ENCODE measurements around the gene PCBP3. TPM values are rescaled to one million over a fixed set of nuclear protein-coding genes. Genes with fewer than 3 reads are reported as not detected.
"Not testable (repeated sequence)": the region's sequence is repeated elsewhere in the genome, so short reads cannot be mapped to it uniquely, and the experiment has no call there.

Gene PCBP3
- total RNA-seq, 1 experiment from 2014 or later, result not detected

GRCh38 chr21:45882645-45883044 lies 239.1 kb downstream of the PCBP3 start:
- Histone ChIP-seq H3K27ac (no peak overlapping the region), H3K9me2 (ENCODE audit: insufficient read depth) (no peaks in the 10 kb centered on the region), H3K79me2 (ENCODE audit: low read depth) (no peaks in the 10 kb centered on the region), H3F3A (ENCODE audit: insufficient read depth, low read depth) (no peaks in the 10 kb centered on the region), H3K27me3 (ENCODE audit: insufficient read depth, low read depth) (no peaks in the 10 kb centered on the region), H4K20me1 (ENCODE audit: insufficient read depth) (no peaks in the 10 kb centered on the region), H3K36me3 (ENCODE audit: low read depth) (no peaks in the 10 kb centered on the region), H3K9me3 (ENCODE audit: insufficient read depth, low read depth) (no peaks in the 10 kb centered on the region), H2AFZ (no peak overlapping the region), H3K4me1 (replicated peaks; ENCODE audit: insufficient read depth) (peaks cover 5% of the 10 kb centered on the region), H3K4me3 (no peak overlapping the region), H3K4me2 (no peak overlapping the region)
- TF ChIP-seq EZH2 (IDR thresholded peaks at IDR 0.05; ENCODE audit: low read depth), result no peak
- TF ChIP-seq CTCF (conservative IDR thresholded peaks at IDR 0.05), result no peak
- ChIA-PET CTCF (no interaction called here), POLR2A (ENCODE audit: unreplicated experiment) (no interaction called here)
- no peak for DNase-seq
- no TSS peak for BruUV-seq (replicated peaks)
- intact Hi-C loops (cut with micrococcal nuclease; ENCODE audit: unreplicated experiment), result no loop called here

- H3K79me2 ChIP-seq (ENCODE audit: low read depth), result no peaks in the 10 kb centered on the region
- H3K36me3 ChIP-seq (ENCODE audit: low read depth), result no peaks in the 10 kb centered on the region
- H2AFZ ChIP-seq, result no peak overlapping the region
- DNase-seq, result no peak
- H3K9me3 ChIP-seq (ENCODE audit: insufficient read depth, low read depth), result no peaks in the 10 kb centered on the region
- intact Hi-C loops (cut with micrococcal nuclease; ENCODE audit: unreplicated experiment), result no loop called here
- CTCF ChIA-PET, result no interaction called here
- no peaks in the 10 kb centered on the region for H3F3A ChIP-seq (ENCODE audit: insufficient read depth, low read depth)
- no peaks in the 10 kb centered on the region for H3K27me3 ChIP-seq (ENCODE audit: insufficient read depth, low read depth)
- H3K27ac ChIP-seq, result no peak overlapping the region
- no peaks in the 10 kb centered on the region for H3K9me2 ChIP-seq (ENCODE audit: insufficient read depth)
- no peak overlapping the region for H3K4me3 ChIP-seq
- no peaks in the 10 kb centered on the region for H4K20me1 ChIP-seq (ENCODE audit: insufficient read depth)
- no TSS peak for BruUV-seq (replicated peaks)
- TF ChIP-seq CTCF (conservative IDR thresholded peaks at IDR 0.05), result no peak
- TF ChIP-seq EZH2 (IDR thresholded peaks at IDR 0.05; ENCODE audit: low read depth), result no peak
- POLR2A ChIA-PET (ENCODE audit: unreplicated experiment), result no interaction called here
- H3K4me1 ChIP-seq (replicated peaks; ENCODE audit: insufficient read depth), result peaks cover under 1% of the 10 kb centered on the region; the same call in 1 of the 2 replicates
- H3K4me2 ChIP-seq, result no peak overlapping the region
Measured at GRCh38 chr21:45883090-45883489, 239.6 kb downstream of the PCBP3 start.

GRCh38 chr21:45885597-45885929 lies 242.0 kb downstream of the PCBP3 start:
- Histone ChIP-seq H2AFZ (no peak overlapping the region), H3K9me2 (ENCODE audit: insufficient read depth) (no peaks in the 10 kb centered on the region), H3K27me3 (ENCODE audit: insufficient read depth, low read depth) (no peaks in the 10 kb centered on the region), H3F3A (ENCODE audit: insufficient read depth, low read depth) (no peaks in the 10 kb centered on the region), H3K36me3 (ENCODE audit: low read depth) (no peaks in the 10 kb centered on the region), H3K4me1 (replicated peaks; ENCODE audit: insufficient read depth) (no peaks in the 10 kb centered on the region), H3K4me3 (no peak overlapping the region), H3K4me2 (no peak overlapping the region), H4K20me1 (ENCODE audit: insufficient read depth) (no peaks in the 10 kb centered on the region), H3K27ac (no peak overlapping the region), H3K9me3 (ENCODE audit: insufficient read depth, low read depth) (no peaks in the 10 kb centered on the region), H3K79me2 (ENCODE audit: low read depth) (no peaks in the 10 kb centered on the region)
- no peak for TF ChIP-seq EZH2 (IDR thresholded peaks at IDR 0.05; ENCODE audit: low read depth)
- TF ChIP-seq CTCF (conservative IDR thresholded peaks at IDR 0.05), result no peak
- CTCF ChIA-PET, result no interaction called here
- DNase-seq, result no peak
- intact Hi-C loops (cut with micrococcal nuclease; ENCODE audit: unreplicated experiment), result no loop called here
- no TSS peak for BruUV-seq (replicated peaks)
- POLR2A ChIA-PET (ENCODE audit: unreplicated experiment), result no interaction called here

- H4K20me1 ChIP-seq (ENCODE audit: insufficient read depth), result not testable (repeated sequence)
Measured at GRCh38 chr21:45885930-45886601, 242.5 kb downstream of the PCBP3 start.

More at GRCh38 chr21:45885930-45886601, 242.5 kb downstream of the PCBP3 start:
- H3K4me3 ChIP-seq; H3K9me2 ChIP-seq (ENCODE audit: insufficient read depth); intact Hi-C loops (cut with micrococcal nuclease; ENCODE audit: unreplicated experiment); H3K79me2 ChIP-seq (ENCODE audit: low read depth); H3K27ac ChIP-seq; H3K27me3 ChIP-seq (ENCODE audit: insufficient read depth, low read depth); CTCF ChIA-PET; H3K36me3 ChIP-seq (ENCODE audit: low read depth); H2AFZ ChIP-seq; DNase-seq; H3K4me1 ChIP-seq (replicated peaks; ENCODE audit: insufficient read depth); H3K4me2 ChIP-seq; BruUV-seq (replicated peaks); POLR2A ChIA-PET (ENCODE audit: unreplicated experiment); H3F3A ChIP-seq (ENCODE audit: insufficient read depth, low read depth); H3K9me3 ChIP-seq (ENCODE audit: insufficient read depth, low read depth): not testable (repeated sequence)
